ENCODE results near the gene IL13.

IL13 gene

GRCh38 chr5:132641241-132641723, 16.7 kb upstream of the IL13 start:
- H4K20me1 ChIP-seq (ENCODE audit: insufficient read depth, low read length, poor library complexity, severe bottlenecking), result no peaks in the 10 kb centered on the region
- TF ChIP-seq CTCF (conservative IDR thresholded peaks at IDR 0.05; ENCODE audit: low read length) (no peak), EZH2phosphoT487 (IDR thresholded peaks at IDR 0.05; ENCODE audit: borderline replicate concordance) (no peak)
- H3K4me3 ChIP-seq (ENCODE audit: low read length, poor library complexity, severe bottlenecking), result no peak overlapping the region
- no peaks in the 10 kb centered on the region for H3K27me3 ChIP-seq (ENCODE audit: insufficient read depth, low read length, poor library complexity, severe bottlenecking)
- H3K9me2 ChIP-seq (replicated peaks; ENCODE audit: low read depth, low read length), result no peaks in the 10 kb centered on the region
- no peaks in the 10 kb centered on the region for H3K79me2 ChIP-seq (ENCODE audit: insufficient read depth, low read length)
- no peak overlapping the region for H2AFZ ChIP-seq (ENCODE audit: low read length)
- peaks cover 41% of the 10 kb centered on the region for H3K4me1 ChIP-seq (ENCODE audit: insufficient read depth, low read length, poor library complexity, severe bottlenecking)
- H3K4me2 ChIP-seq (ENCODE audit: low read depth, low read length, poor library complexity, severe bottlenecking), result no peak overlapping the region
- peaks cover 7% of the 10 kb centered on the region; the same call in 1 of the 2 replicates for H3K36me3 ChIP-seq (ENCODE audit: insufficient read depth, low read length)
- H3K9ac ChIP-seq (ENCODE audit: low read depth, low read length, poor library complexity, severe bottlenecking), result no peak overlapping the region
- no peaks in the 10 kb centered on the region for H3K9me3 ChIP-seq (ENCODE audit: insufficient read depth, low read depth, low read length)
- H3F3A ChIP-seq (ENCODE audit: low read depth), result peaks cover 6% of the 10 kb centered on the region; the same call in 1 of the 2 replicates

- H3K36me3 ChIP-seq (ENCODE audit: insufficient read depth, low read length), result peaks cover 7% of the 10 kb centered on the region; the same call in 1 of the 2 replicates
- no peak overlapping the region for H3K9ac ChIP-seq (ENCODE audit: low read depth, low read length, poor library complexity, severe bottlenecking)
- no peak overlapping the region for H3K4me3 ChIP-seq (ENCODE audit: low read length, poor library complexity, severe bottlenecking)
Observed at GRCh38 chr5:132641841-132642240, 16.1 kb upstream of the IL13 start.

GRCh38 chr5:132644177-132644576, 13.8 kb upstream of the IL13 start:
- peaks cover 6% of the 10 kb centered on the region; the same call in 1 of the 2 replicates for H3F3A ChIP-seq (ENCODE audit: low read depth)
- TF ChIP-seq CTCF (conservative IDR thresholded peaks at IDR 0.05; ENCODE audit: low read length) (no peak), EZH2phosphoT487 (IDR thresholded peaks at IDR 0.05; ENCODE audit: borderline replicate concordance) (no peak)
- no peak overlapping the region for H3K9ac ChIP-seq (ENCODE audit: low read depth, low read length, poor library complexity, severe bottlenecking)
- no peaks in the 10 kb centered on the region for H3K9me2 ChIP-seq (replicated peaks; ENCODE audit: low read depth, low read length)
- H3K79me2 ChIP-seq (ENCODE audit: insufficient read depth, low read length), result no peaks in the 10 kb centered on the region
- no peak overlapping the region for H3K4me3 ChIP-seq (ENCODE audit: low read length, poor library complexity, severe bottlenecking)
- peaks cover 30% of the 10 kb centered on the region for H3K4me1 ChIP-seq (ENCODE audit: insufficient read depth, low read length, poor library complexity, severe bottlenecking)
- no peak overlapping the region for H3K4me2 ChIP-seq (ENCODE audit: low read depth, low read length, poor library complexity, severe bottlenecking)
- no peaks in the 10 kb centered on the region for H3K9me3 ChIP-seq (ENCODE audit: insufficient read depth, low read depth, low read length)
- H2AFZ ChIP-seq (ENCODE audit: low read length), result no peak overlapping the region
- H4K20me1 ChIP-seq (ENCODE audit: insufficient read depth, low read length, poor library complexity, severe bottlenecking), result no peaks in the 10 kb centered on the region
- H3K36me3 ChIP-seq (ENCODE audit: insufficient read depth, low read length), result no peaks in the 10 kb centered on the region
- H3K27me3 ChIP-seq (ENCODE audit: insufficient read depth, low read length, poor library complexity, severe bottlenecking), result no peaks in the 10 kb centered on the region

More at GRCh38 chr5:132641841-132642240, 16.1 kb upstream of the IL13 start:
- Histone ChIP-seq H3K9me2 (replicated peaks; ENCODE audit: low read depth, low read length) (no peaks in the 10 kb centered on the region), H4K20me1 (ENCODE audit: insufficient read depth, low read length, poor library complexity, severe bottlenecking) (no peaks in the 10 kb centered on the region), H3K4me1 (ENCODE audit: insufficient read depth, low read length, poor library complexity, severe bottlenecking) (peaks cover 38% of the 10 kb centered on the region), H3F3A (ENCODE audit: low read depth) (peaks cover 6% of the 10 kb centered on the region; the same call in 1 of the 2 replicates), H3K4me2 (ENCODE audit: low read depth, low read length, poor library complexity, severe bottlenecking) (no peak overlapping the region), H3K9me3 (ENCODE audit: insufficient read depth, low read depth, low read length) (no peaks in the 10 kb centered on the region), H2AFZ (ENCODE audit: low read length) (no peak overlapping the region), H3K27me3 (ENCODE audit: insufficient read depth, low read length, poor library complexity, severe bottlenecking) (no peaks in the 10 kb centered on the region), H3K79me2 (ENCODE audit: insufficient read depth, low read length) (no peaks in the 10 kb centered on the region)
- TF ChIP-seq CTCF (conservative IDR thresholded peaks at IDR 0.05; ENCODE audit: low read length) (no peak), EZH2phosphoT487 (IDR thresholded peaks at IDR 0.05; ENCODE audit: borderline replicate concordance) (no peak)

Data from Loucy (cell line).